ENCODE data around the gene RCHY1.
"Not testable (repeated sequence)": the region's sequence is repeated elsewhere in the genome, so short reads cannot be mapped to it uniquely, and the experiment has no call there.

Gene RCHY1

GRCh38 chr4:75514949-75515612 lies 878 bp upstream of the RCHY1 start:
- no peak for DNase-seq

GRCh38 chr4:75513526-75514130 lies 575 bp downstream of the RCHY1 start:
- DNase-seq: no peak

GRCh38 chr4:75512386-75513211 lies 1.6 kb downstream of the RCHY1 start:
- no peak for DNase-seq

GRCh38 chr4:75511841-75512240 lies 2.4 kb downstream of the RCHY1 start:
- DNase-seq: no peak

- DNase-seq: not testable (repeated sequence)
Measured at GRCh38 chr4:75509592-75509991, 4.6 kb downstream of the RCHY1 start.

GRCh38 chr4:75505630-75506029 lies 8.6 kb downstream of the RCHY1 start:
- no peak for DNase-seq

GRCh38 chr4:75502671-75503070 lies 11.5 kb downstream of the RCHY1 start:
- no peak for DNase-seq

GRCh38 chr4:75499900-75500299 lies 14.3 kb downstream of the RCHY1 start:
- no peak for DNase-seq

GRCh38 chr4:75498041-75498440 lies 16.2 kb downstream of the RCHY1 start:
- DNase-seq: no peak

- DNase-seq: no peak
Measured at GRCh38 chr4:75497133-75497532, 17.1 kb downstream of the RCHY1 start.

GRCh38 chr4:75496406-75496805 lies 17.8 kb downstream of the RCHY1 start:
- DNase-seq: no peak

- DNase-seq: no peak
Measured at GRCh38 chr4:75495476-75495875, 18.7 kb downstream of the RCHY1 start.

GRCh38 chr4:75494563-75494962 lies 19.6 kb downstream of the RCHY1 start:
- no peak for DNase-seq

GRCh38 chr4:75490155-75490554 lies 24.0 kb downstream of the RCHY1 start:
- DNase-seq: no peak

GRCh38 chr4:75484190-75484589 lies 30.0 kb downstream of the RCHY1 start:
- DNase-seq: no peak

- DNase-seq: no peak
Measured at GRCh38 chr4:75477201-75477600, 37.0 kb downstream of the RCHY1 start.

GRCh38 chr4:75470738-75471137 lies 43.5 kb downstream of the RCHY1 start:
- no peak for DNase-seq

GRCh38 chr4:75469896-75470295 lies 44.3 kb downstream of the RCHY1 start:
- DNase-seq: no peak

- DNase-seq: no peak
Measured at GRCh38 chr4:75457365-75457764, 56.8 kb downstream of the RCHY1 start.

GRCh38 chr4:75434105-75434504 lies 80.1 kb downstream of the RCHY1 start:
- no peak for DNase-seq

GRCh38 chr4:75432683-75433082 lies 81.5 kb downstream of the RCHY1 start:
- no peak for DNase-seq

- no peak for DNase-seq
Measured at GRCh38 chr4:75429208-75429607, 85.0 kb downstream of the RCHY1 start.

Measured in activated gamma-delta T cell treated with Interleukin-2 at 50 U/mL for 16 hours (primary cell).